Measurements from ENCODE around the gene COG2.
"Not testable (repeated sequence)": the region's sequence is repeated elsewhere in the genome, so short reads cannot be mapped to it uniquely, and the experiment has no call there.

COG2 gene

GRCh38 chr1:230721849-230722522 is 79.7 kb downstream of the COG2 start:
- not testable (repeated sequence) for DNase-seq

GRCh38 chr1:230725256-230726012 is 83.2 kb downstream of the COG2 start:
- no peak for DNase-seq

DNA sequence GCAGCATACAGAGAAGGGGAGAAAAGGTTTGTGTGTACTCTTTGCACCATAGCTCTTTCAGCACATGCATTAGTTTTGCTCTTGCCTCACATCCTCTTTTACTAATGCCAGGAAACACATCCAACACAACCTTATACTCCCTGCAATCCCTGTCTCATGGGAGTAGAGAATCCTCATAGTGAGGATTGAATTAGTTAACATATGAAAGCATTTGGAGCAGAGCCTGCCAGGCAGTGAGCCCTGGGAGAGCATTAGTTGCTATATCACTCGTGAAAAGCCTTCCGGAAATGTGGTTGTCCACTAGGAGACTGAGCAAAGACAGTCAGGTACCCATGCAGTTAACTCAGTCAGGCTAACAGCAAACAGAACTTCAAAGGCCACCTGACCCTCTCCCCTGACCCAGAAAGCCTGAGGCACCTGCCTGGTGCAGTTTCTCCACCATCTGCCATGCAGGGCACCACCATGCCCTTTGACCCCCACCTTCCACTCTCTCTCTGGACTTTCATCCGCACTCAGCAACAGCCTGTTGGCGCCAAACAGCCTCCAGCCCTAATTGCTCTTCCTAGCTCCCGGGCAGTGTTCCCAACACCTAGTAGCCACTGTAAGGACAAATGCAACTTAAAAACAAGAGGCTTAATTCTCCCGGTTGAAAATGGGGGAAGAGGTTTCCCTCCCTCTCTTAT is 86.6 kb downstream of the COG2 start:
- no peak for DNase-seq

DNA sequence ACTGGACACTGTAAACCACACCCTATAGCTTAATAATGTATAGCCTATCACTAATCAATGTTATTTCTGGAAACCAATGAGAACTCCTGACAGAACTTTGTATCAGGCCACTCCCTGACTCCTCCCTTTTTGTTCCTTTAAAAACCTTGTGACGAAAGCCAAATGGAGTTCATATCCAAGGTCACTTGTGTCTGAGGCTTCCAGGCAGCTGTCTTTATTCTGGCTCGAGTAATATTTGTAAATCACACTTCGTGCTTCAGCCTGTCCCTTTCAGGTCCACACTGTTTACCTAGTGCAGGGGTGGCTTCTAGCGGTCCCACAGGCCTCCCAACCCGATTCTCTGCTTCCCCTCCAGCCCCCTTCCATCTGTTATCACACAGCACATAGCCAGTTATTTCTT is 88.7 kb downstream of the COG2 start:
- DNase-seq, result no peak

DNA sequence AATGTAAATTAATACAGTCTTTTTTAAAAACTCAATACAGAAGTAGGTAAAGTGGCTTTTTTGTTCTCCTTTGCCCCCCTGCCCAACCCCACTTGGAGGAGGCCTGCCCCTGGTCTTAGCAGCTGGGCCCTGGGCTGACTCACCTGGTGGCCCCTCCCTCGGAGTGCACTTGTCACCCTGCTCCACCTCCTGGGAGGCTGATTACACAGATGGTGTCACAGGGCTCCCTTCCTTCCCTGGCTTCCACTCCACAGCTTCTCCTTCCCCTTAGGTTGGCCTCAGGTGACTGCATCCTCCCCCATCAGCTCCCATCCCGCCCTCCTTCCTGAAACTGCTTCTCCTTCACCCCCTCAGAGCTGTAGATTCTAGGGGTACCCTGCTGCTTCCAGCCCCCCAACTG is 93.2 kb downstream of the COG2 start:
- no peak for DNase-seq

- no peak for DNase-seq
Measured at GRCh38 chr1:230737622-230738262, 95.5 kb downstream of the COG2 start.

GRCh38 chr1:230739564-230740290 is 97.4 kb downstream of the COG2 start:
- no peak for DNase-seq

Measured in cortex of kidney (tissue), 1 donor.